Urothelium cell line (cell line): ENCODE measurements around the gene AREG.

Experiments
- DNase-seq: peaks from one replicate; pipeline ENCODE4 v3.0.0; 2011; ENCODE audit warnings: low spot score, mixed read lengths
- FAIRE-seq: peaks from 2 replicates; lab custom pipeline; 2011; peaks lifted over from hg19 to GRCh38; lab: Jason Lieb, UNC

Gene AREG

DNA sequence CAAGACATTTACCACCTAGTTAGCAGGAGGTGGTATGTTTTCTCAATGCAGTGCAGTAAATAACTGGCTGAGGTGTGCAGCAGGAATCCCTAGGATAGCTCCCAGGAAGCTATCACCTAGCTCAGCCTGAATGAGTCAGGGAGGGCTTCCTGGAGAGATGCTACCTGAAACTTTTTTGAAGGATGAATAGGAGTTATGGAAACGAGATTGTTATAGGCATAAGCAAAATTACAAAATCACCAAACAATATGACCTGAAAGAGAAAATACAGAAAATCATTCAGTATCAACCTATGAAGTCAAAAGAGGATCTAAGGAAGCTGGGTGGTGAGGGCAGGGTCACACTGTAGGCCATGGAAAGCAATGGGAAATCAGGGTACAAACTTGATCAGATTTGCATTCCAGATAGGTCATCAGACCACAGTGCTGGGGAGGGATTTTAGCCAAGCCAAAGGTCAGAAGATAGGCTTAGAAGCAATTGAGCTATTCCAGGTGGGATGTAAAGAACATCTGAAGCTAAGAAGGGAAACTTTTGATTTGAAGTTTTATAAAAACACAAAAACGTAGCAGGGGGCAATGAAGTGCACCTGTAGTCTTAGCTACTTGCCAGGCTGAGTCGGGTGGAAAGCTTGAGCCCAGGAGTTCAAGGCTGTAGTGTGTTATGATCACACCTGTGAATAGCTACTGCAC, 11.3 kb downstream of the AREG start:
- no peak for DNase-seq
- no peak for FAIRE-seq

DNA sequence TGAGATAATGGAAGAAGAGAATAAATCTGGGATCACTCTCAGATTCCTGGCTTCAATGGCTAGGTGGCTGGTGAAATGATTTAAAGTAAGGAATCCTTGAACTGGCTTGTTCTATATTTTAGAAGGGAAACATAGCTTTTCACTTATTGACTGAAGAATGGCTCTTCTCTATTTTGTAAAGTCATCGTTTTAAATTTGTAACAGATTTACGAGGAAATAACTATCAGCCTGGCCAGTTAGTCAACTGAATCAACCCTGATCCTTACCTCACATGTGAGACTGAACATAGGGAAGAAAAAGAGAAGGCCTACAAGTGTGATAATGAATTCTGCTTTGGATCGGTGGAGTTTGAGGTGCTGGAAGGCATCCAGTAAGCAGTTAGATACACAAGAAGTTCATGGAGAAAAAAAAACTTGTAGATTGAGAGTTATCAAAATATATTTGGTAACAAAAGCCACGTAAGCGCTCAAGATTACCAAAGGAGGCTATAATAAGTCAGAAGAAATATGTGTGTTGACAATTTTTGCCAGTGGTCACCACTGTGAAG, 12.0 kb downstream of the AREG start:
- DNase-seq (no peak), FAIRE-seq (no peak)

DNA sequence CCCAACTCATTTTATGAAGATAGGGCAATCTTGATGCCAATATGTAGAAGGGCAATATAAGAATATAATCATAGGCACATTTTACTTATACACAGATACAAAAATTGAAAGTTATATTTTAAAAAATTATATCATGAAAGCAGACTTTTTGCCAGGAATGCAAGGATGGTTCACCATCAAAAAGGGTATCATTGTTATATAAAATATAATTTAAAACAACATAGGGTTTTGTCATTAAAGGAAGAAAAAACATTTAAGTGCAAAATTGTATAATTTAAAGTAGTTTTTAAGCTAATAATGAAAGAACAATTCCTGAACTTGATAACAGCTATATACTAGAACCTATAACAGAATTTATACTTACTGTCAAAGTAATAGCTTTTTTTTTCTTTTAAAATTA, 15.9 kb downstream of the AREG start:
- FAIRE-seq (no peak), DNase-seq (no peak)

DNA sequence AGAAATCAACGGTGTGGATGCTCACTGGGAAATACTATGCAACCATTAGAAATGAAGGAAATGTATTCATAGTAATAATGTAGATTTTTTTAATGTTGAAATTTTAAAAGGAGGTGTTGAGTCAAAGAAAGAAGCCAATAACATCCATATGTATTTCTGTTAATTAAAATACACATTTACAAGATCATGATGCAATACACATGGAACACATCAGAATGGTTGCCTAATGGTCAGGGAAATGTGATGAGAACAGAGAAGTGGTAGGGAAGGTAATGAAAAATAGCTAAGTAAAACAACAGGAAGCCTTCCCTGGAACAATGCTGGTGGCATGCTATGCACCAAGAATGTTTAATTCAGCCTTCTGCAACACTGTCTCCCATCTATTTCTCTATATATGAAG, 18.2 kb downstream of the AREG start:
- DNase-seq, result no peak
- FAIRE-seq, result no peak

DNA sequence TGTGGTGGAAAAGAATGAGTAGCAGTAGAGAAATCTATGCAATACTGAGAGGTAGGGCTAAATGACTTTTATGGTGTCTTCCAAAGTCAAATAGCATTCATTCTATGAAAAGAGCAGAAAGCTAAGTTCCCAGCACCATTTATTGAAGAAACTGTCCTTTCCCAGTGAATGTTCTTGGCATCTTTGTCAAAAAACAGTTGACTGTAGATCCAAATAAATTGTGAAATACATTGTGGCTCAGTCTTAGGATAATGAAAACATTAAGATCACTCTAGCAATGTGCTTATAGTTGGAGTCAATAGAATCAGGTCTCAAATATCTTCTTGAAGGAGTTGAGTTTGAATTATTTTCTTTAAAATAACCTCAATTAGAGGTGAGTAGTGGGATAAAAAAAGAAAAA, 19.4 kb downstream of the AREG start:
- DNase-seq (no peak), FAIRE-seq (no peak)

DNA sequence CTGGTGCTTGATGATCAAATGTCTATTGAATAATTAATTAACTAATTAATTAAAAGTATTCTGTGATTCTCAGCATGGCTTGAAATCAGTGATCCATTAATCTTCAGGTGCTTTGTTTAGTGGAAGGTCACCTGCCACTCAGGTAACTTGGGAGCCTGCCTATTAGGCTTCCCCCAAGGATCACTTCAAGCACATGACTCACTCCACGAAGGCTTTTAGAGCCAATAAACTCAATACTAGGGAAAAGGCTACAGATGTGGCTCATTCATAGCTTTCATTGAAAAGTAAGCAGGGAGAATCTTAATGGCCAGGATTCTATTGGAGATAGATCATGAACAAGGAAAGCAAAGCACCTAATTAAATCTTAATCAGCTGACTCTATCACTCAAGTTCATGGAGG, 21.3 kb downstream of the AREG start:
- FAIRE-seq (no peak), DNase-seq (no peak)

DNA sequence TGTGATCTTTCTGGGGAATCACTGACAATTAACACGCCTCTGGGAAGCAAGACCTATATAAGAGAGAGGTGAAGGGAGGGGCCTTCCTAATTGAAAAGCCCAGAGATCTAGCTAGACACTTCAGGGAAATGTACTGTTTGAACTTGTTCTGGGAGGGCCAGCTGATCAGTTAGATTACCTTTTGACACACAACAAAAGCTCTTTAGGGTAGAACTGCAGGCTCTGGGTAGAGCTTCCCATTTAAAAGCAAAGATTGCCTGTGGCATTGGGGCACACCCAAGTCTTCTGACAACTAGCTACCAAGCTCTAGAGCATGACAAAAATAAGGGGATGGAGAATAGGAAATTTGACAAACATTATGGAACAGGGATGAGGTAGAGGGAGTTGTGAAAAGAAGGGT, 26.3 kb downstream of the AREG start:
- FAIRE-seq, result no peak

DNA sequence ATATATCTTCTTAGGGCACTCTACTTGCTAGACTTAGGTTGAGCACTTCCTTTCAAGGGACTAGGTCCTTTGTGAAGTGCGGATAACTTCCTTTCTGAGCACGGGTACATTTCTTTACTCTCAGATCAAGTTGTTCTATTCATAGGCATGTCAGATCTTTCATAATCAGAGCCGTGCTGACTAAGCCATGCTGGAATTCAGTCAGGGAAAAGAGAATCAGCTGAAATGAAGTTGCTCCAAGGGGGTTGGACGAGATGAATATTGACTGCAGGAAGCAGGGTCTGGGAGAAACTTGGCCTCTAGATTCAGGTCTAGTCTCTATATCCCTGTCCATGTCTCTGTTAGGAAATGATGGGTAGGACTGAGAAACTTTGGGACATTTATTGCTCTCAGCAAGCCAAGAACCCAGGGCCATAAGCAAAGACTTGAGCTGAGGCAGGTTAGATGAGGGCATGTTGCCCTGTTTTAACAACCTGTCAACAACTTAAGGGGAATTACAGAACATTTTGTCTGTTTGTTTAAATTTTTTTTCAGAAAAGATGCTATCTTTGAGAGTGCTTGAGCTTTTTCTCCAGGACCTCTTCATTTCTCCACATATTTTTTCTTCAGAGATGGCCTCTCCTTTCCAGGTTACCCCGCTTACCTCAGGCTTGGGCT, 28.3 kb downstream of the AREG start:
- DNase-seq, result peak; percentile 65
- FAIRE-seq, result peak; percentile 50

More for the DNA sequence above, 26.3 kb downstream of the AREG start:
- no peak for DNase-seq

DNA sequence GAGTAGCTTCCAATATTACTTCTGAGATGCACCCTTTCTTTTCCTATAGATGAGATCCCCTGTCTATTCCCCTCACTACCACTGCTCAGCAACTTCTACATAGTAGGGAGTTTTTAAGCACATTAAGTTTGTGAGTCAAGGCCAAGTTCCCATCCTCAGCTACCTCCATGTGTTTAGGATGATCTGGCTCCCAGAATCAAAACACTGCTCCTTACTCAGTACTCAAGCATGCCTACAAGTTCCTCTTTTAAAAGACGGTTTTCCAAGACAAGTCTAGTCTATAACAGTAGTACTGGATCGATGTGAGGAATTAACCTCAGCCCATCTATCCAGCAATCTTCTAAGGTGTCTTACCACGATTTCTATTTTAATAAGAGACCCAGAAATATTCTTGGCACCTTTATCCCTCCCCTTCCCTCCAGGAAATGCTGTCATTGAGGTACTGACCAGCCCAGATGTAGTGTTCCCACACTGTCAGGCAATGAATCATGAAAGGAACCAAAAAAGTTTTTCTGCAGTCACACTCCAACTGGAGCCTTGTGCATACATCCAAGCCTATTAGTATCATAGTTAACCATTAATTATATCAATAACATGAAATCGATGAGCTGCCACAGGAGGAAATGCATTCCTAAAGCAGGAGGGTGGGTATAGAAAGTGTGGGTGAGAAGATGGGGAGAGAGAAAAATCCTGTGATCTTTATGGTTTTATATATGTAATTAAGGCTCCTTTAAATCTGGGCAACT, 29.6 kb downstream of the AREG start:
- no peak for FAIRE-seq
- no peak for DNase-seq

DNA sequence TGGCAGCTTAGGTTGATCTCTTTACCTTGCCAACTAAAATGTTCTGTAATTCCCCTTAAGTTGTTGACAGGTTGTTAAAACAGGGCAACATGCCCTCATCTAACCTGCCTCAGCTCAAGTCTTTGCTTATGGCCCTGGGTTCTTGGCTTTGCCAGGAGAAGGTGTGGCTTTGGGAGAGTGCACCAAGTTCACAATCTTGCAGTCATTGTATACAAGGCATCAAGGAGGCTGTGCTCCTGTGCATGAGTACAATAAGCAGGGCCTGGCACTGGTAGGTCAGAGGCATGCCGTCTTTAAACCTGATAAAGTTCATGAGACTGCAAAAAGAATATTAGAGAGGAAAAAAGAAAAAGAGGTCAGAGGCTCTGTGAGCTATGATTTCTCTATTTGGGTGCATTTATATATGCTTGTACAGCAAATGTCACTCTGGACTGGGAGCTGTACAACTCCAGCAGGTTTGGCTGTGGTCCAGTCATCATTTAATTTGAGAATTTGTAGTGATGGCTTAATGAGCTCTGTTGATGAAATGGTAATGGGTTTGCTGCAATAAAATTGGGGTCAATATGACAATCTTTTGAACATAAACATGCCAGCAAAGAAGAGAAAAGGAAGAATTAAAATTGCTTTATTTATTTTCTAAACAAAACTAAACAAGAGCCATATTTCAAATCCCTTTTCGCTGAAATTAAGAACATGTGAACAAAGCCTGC, 30.3 kb downstream of the AREG start:
- DNase-seq (no peak), FAIRE-seq (no peak)

DNA sequence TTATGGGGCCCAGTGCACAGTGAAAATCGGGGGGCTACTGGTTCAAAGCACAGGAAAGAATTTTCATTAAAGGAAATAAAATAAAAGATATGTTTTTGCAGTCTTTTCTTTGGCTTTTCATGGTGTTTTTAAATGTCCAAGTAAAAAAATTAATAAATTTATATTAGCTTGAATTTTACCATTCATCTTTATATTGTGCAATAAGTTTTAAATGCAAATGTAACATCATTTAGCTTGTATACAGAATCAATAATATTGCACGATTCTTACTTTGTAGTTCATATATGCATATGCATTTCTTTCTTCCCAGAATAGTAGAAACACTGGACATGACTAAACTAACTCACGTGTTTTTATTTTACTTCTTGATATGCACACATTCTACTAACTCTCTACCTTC, 31.0 kb downstream of the AREG start:
- FAIRE-seq (no peak), DNase-seq (no peak)

DNA sequence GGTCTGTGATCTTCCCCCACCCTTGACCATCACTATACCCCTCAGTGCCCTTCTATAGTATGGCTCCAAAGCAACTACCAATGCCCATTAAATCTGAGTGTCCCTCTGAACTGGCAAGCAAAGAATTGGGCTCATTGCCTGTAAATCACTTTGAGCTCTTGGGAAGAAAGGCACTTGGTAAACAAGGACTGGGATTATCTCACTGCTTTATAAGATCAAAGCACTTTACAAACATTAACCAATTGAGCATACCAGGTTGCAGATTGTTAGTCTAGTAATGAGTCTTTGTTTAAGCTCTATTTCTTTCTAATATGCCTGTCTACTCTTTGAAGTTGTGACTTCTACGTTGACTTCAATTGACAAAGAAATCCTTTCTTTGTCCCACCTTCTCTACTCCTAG, 34.1 kb downstream of the AREG start:
- DNase-seq, result no peak

DNA sequence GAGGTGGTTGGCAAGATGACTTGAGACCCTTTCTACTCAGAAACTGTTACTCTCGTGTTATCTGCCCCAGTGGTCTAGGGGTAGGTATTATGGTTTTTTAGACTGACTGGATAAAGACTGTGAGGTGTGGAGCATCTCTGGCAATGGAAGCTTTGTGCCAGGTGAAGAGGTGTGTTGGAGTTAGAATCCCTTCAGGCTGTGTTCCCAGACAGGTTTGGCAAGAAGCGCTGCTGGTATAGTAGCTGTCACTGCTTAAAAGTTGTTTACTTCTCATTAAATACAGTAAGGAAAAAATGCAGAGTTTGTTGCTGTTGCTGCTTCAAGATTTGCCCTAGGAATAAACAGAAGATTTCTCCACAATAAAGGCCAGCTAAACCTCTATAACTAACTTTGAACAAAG, 35.3 kb downstream of the AREG start:
- FAIRE-seq, result no peak
- no peak for DNase-seq

More for the DNA sequence above, 34.1 kb downstream of the AREG start:
- FAIRE-seq, result no peak

DNA sequence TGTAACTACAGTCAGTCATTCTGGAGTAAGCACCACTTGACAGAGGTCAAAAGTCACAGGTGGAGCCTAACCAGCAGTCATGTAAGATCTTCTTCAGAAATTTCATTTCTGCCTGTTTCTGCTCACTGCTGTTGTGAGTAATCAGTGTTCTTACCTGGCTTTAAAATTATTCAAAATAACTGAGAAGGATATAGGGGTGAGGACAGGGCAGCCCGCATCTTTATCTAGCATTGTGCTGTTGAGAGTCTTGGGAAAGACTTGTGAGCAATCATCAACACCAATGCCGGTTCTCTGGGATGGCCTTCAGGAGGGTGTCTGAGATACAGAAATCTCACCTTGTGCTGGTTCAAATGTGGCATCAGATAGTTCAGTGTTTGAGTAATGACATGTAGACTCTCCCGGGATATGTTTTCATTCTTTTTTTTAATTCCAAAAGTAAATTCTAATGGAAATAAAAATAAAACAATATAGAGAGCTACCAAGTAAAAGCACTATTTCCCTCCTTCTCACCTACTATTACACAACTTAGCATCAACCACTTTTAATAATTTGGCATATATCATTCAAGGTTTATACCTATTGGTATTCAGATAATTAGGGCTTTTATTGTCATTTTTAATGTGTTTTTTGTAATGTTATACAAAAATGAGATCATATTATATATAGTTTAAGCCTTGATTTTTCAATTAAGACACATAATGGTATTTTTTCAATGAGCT, 37.1 kb downstream of the AREG start:
- FAIRE-seq (no peak), DNase-seq (no peak)

DNA sequence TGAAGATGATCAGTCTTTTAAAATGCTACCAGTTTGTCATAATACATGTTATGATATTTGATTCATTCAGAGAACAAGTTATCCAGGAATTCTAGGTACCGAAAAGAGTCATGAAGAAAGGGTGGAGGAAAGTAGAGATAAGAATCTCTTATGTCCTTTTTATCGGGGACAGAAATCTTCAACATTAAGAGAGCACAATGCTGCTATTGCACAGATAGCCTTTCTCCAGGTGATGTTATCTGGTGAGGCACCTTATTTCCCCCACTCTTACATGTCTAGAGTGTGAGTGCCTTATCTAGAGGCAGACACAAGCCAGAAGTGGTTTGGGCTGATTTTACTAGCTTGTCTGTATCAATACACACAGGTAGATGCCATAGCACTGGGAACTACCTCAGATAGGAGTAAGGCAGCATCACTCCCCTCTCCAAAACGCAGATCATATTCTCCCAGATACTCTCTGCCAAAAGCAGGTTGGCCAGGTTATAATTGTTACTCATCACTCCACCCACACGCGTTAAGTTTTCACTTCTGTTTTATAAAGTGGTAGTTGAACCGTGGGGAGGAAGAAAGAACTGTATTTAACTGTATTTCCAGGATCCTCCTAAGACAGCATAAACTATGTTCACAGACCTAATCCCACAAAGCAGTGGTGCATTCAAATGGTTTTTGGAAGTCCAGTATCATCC, 38.4 kb downstream of the AREG start:
- DNase-seq (no peak), FAIRE-seq (no peak)

DNA sequence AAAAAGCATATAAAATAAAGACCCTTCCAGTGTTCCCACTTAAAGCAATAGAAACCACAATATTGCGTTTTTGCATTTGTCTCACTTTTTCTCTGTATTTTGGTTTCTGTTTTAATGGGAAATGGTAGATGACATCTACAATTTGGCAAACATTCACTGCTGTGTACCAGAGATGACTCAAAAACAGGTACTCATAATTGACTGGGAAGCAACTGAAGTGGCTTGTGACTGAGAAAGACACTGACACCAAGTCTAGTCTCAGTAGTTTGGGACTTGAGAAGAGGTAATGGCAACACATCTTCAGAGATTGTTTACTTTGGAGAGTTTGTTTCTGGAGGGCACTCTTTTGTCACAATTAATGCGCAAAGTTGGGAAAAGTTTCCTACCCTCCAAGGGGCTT, 42.0 kb downstream of the AREG start:
- FAIRE-seq, result no peak
- no peak for DNase-seq

DNA sequence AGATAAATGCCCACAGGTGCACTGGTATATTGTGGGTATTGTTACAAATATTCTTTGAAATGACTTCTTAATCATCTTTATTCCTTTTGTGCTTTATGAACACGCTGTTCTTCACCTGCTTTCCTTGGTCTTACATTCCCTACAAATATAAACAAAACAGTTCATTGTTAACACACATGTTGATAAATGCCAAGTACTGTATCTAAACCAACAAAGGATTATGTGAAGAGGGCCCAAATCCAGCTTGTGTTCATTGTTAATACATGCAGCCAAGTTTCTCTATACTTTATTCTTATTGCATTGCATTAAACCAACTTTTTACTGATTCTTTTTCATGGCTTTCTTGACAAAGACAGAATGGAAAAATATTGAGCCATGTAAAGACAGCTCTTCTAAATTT, 42.8 kb downstream of the AREG start:
- FAIRE-seq (no peak), DNase-seq (no peak)

DNA sequence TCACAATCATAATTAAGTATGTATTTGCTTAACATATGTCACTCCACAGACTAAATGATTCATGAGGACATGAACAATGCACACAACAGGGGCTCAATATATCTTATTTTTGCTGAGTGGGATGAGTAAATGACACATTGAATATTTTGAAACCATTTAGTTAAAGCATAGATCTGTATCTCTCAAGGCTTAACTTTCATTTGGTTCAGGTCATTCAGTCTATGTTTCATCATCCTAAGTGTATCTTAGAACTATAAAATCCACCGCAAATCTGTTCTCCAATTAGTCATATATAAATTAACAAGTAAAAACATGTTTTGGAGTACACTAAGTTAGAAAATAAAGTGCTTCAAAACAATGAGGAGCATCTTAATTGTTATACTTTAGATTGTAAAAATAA, 45.8 kb downstream of the AREG start:
- FAIRE-seq (no peak), DNase-seq (no peak)

DNA sequence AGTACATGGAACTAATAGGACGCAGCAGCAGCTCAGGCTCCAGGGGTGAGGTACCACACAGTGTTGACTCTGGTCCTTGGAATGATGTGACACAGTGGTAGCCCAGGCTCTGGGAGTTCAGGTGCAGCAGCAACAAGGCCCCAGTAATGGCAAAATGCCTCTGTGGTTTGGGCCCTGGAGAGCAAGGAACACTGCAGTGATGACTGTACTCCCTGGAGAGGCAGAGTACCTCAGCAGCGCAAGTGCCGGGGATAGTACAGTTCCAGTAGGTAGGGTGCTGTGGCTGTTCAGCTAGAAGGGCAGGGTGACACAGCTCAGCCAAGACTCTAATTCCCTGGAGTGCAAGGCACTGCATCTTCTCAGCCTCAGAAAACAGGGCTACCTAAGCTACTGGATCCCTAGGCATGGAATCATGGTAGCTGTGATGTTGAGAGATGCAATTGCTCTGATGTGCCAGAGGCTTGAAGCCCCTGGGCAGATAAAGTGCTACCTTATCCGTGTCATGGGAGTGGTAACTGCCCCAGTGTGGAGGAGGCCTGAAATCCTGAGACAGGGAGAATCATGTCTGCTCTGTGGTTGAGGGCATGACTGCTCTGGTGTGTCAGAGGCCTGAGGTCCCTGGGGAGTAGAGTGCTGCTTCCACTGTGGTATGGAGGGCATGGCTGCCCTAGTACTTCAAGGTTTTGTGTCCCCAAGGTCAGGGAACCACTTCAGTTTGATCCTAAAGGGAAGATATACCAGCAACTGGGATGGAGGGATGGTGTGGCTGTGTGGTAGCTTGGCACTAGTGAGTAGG, 55.2 kb downstream of the AREG start:
- FAIRE-seq (peak; percentile 5), DNase-seq (peak; percentile 26)
